Measurements from ENCODE around the gene CDHR2.

The CDHR2 gene

DNA sequence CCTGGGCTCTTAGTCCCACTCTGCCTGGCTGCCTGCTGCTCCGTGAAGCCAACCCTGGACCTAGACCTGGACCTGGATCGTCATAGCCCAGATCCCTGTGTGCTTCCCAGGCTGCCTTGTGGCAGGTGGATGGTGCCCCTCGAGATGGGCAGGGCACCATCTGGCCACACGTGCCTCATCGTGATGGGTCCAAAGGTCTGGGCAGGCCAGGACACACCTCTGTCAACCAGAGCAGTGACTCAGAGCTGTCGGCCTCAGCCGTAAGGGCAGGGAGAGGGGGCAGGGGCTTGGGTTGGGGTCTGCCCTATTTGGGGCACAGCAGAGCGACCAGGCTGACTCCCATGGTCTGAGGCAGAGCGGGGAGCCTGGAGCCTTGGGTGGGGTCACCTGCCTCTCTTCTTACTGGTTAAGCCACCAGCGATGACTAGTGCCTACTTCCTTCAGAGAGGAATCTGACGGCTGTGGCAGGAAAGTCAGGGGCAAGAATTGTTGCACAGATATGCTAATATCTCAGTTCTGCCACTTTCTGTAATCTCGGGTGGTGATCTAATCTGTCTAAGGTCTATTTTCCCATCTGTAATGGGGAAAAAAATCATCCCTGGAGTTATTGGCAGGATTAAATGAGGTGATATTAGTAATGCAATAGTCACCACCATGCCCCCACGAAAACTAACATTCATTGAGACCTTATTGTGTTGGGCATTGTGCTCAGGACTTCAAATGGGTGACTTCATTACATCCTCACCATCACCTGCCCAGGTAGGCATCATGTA lies 3.2 kb upstream of the CDHR2 start:
- TF ChIP-seq ISL1 (CRISPR knock-in tag; IDR thresholded peaks at IDR 0.05) (no peak), ARNTL (CRISPR knock-in tag; IDR thresholded peaks at IDR 0.05; ENCODE audit: borderline replicate concordance, low read depth) (no peak), CSDC2 (CRISPR knock-in tag; IDR thresholded peaks at IDR 0.05) (no peak), ZFP3 (CRISPR knock-in tag; IDR thresholded peaks at IDR 0.05) (no peak), SNAI2 (CRISPR knock-in tag; IDR thresholded peaks at IDR 0.05) (no peak), RARB (CRISPR knock-in tag; IDR thresholded peaks at IDR 0.05) (no peak), ZNF70 (CRISPR knock-in tag; IDR thresholded peaks at IDR 0.05) (no peak), ZNF8 (CRISPR knock-in tag; IDR thresholded peaks at IDR 0.05) (no peak), ZC3H10 (CRISPR knock-in tag; IDR thresholded peaks at IDR 0.05) (no peak), PPARA (CRISPR knock-in tag; IDR thresholded peaks at IDR 0.05; ENCODE audit: borderline replicate concordance) (no peak), BACH2 (CRISPR knock-in tag; IDR thresholded peaks at IDR 0.05; ENCODE audit: borderline replicate concordance) (no peak), TCF4 (CRISPR knock-in tag; IDR thresholded peaks at IDR 0.05; ENCODE audit: borderline replicate concordance) (no peak)
- TF ChIP-seq, protein P1, sequence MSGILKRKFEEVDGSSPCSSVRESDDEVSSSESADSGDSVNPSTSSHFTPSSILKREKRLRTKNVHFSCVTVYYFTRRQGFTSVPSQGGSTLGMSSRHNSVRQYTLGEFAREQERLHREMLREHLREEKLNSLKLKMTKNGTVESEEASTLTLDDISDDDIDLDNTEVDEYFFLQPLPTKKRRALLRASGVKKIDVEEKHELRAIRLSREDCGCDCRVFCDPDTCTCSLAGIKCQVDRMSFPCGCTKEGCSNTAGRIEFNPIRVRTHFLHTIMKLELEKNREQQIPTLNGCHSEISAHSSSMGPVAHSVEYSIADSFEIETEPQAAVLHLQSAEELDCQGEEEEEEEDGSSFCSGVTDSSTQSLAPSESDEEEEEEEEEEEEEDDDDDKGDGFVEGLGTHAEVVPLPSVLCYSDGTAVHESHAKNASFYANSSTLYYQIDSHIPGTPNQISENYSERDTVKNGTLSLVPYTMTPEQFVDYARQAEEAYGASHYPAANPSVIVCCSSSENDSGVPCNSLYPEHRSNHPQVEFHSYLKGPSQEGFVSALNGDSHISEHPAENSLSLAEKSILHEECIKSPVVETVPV (CRISPR knock-in tag; IDR thresholded peaks at IDR 0.05): no peak
- TF ChIP-seq, protein P2, sequence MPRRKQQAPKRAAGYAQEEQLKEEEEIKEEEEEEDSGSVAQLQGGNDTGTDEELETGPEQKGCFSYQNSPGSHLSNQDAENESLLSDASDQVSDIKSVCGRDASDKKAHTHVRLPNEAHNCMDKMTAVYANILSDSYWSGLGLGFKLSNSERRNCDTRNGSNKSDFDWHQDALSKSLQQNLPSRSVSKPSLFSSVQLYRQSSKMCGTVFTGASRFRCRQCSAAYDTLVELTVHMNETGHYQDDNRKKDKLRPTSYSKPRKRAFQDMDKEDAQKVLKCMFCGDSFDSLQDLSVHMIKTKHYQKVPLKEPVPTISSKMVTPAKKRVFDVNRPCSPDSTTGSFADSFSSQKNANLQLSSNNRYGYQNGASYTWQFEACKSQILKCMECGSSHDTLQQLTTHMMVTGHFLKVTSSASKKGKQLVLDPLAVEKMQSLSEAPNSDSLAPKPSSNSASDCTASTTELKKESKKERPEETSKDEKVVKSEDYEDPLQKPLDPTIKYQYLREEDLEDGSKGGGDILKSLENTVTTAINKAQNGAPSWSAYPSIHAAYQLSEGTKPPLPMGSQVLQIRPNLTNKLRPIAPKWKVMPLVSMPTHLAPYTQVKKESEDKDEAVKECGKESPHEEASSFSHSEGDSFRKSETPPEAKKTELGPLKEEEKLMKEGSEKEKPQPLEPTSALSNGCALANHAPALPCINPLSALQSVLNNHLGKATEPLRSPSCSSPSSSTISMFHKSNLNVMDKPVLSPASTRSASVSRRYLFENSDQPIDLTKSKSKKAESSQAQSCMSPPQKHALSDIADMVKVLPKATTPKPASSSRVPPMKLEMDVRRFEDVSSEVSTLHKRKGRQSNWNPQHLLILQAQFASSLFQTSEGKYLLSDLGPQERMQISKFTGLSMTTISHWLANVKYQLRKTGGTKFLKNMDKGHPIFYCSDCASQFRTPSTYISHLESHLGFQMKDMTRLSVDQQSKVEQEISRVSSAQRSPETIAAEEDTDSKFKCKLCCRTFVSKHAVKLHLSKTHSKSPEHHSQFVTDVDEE (CRISPR knock-in tag; IDR thresholded peaks at IDR 0.05): no peak
- TF ChIP-seq, protein P3, sequence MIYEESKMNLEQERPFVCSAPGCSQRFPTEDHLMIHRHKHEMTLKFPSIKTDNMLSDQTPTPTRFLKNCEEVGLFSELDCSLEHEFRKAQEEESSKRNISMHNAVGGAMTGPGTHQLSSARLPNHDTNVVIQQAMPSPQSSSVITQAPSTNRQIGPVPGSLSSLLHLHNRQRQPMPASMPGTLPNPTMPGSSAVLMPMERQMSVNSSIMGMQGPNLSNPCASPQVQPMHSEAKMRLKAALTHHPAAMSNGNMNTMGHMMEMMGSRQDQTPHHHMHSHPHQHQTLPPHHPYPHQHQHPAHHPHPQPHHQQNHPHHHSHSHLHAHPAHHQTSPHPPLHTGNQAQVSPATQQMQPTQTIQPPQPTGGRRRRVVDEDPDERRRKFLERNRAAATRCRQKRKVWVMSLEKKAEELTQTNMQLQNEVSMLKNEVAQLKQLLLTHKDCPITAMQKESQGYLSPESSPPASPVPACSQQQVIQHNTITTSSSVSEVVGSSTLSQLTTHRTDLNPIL (CRISPR knock-in tag; IDR thresholded peaks at IDR 0.05; ENCODE audit: low read depth): no peak
- TF ChIP-seq, protein P4, sequence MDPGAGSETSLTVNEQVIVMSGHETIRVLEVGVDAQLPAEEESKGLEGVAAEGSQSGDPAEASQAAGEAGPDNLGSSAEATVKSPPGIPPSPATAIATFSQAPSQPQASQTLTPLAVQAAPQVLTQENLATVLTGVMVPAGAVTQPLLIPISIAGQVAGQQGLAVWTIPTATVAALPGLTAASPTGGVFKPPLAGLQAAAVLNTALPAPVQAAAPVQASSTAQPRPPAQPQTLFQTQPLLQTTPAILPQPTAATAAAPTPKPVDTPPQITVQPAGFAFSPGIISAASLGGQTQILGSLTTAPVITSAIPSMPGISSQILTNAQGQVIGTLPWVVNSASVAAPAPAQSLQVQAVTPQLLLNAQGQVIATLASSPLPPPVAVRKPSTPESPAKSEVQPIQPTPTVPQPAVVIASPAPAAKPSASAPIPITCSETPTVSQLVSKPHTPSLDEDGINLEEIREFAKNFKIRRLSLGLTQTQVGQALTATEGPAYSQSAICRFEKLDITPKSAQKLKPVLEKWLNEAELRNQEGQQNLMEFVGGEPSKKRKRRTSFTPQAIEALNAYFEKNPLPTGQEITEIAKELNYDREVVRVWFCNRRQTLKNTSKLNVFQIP (CRISPR knock-in tag; IDR thresholded peaks at IDR 0.05; ENCODE audit: borderline replicate concordance, low read depth): no peak
- no peak for ATAC-seq

DNA sequence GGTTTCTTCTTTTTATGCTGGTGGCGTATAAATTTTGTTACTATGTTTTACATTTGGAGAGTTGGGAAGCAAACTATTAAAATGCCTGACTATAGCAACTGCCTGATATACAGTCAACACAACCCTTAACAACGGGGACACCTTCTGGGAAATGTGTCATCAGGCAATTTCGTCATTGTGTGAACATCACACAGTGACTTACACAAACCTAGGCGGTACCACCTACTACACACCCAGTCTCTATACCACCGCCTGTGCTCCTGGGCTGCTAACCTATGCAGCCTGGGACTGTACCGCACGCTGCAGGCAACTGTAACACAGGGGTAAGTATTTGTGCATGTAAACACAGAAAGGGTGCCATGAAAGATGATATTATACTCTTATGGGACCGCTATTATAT lies 1.3 kb upstream of the CDHR2 start:
- TF ChIP-seq PPARA (CRISPR knock-in tag; IDR thresholded peaks at IDR 0.05; ENCODE audit: borderline replicate concordance) (no peak), GLIS3 (CRISPR knock-in tag; IDR thresholded peaks at IDR 0.05) (no peak), TCF4 (CRISPR knock-in tag; IDR thresholded peaks at IDR 0.05; ENCODE audit: borderline replicate concordance) (no peak), ZNF70 (CRISPR knock-in tag; IDR thresholded peaks at IDR 0.05) (no peak), ZFP3 (CRISPR knock-in tag; IDR thresholded peaks at IDR 0.05) (no peak), OSR1 (CRISPR knock-in tag; IDR thresholded peaks at IDR 0.05) (no peak), ARNTL (CRISPR knock-in tag; IDR thresholded peaks at IDR 0.05; ENCODE audit: borderline replicate concordance, low read depth) (no peak), ZNF8 (CRISPR knock-in tag; IDR thresholded peaks at IDR 0.05) (no peak)
- TF ChIP-seq, protein P2 (CRISPR knock-in tag; IDR thresholded peaks at IDR 0.05): no peak
- ATAC-seq: no peak

DNA sequence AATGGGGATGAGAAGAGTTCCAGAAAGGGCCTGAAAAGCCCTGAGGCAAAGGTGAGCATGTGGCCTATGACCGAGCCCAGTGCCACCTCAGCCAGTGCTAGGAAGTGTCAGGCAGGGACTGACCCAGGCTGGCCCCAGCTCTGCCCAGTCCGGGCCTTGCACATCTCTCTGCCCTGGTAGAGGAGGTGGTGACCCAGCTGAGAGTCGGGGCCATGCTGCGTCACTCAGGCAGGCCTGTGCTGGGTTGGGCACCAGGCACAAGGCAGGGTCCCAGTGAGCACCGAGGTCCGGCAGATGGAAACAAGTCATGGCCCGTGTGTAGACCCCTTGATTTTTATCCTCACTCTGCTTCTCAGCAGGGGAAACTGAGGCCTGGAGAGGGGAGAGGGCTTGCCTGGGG lies 729 bp downstream of the CDHR2 start:
- TF ChIP-seq ESRRG (CRISPR knock-in tag; IDR thresholded peaks at IDR 0.05) (no peak), OSR1 (CRISPR knock-in tag; IDR thresholded peaks at IDR 0.05) (no peak), ISL1 (CRISPR knock-in tag; IDR thresholded peaks at IDR 0.05) (no peak), GLIS3 (CRISPR knock-in tag; IDR thresholded peaks at IDR 0.05) (no peak), ZFP30 (CRISPR knock-in tag; IDR thresholded peaks at IDR 0.05) (no peak), RARB (CRISPR knock-in tag; IDR thresholded peaks at IDR 0.05) (no peak)

More for the DNA sequence above, 729 bp downstream of the CDHR2 start:
- ATAC-seq: no peak
